K562 (cell line): ENCODE data around the gene HAPLN1. TPM values are rescaled to one million over a fixed set of nuclear protein-coding genes. Genes with fewer than 3 reads are reported as not detected.

ENCODE experiments used
- ATAC-seq: fragments of 200-7000 bp; cut with Tn5 transposase; 3 replicates; pipeline ENCODE4 v1.9.1; 2020; ENCODE audit warnings: moderate library complexity
- BruUV-seq: library from RNA; stranded (reverse); fragments of 400-500 nt; replicated peaks from 2 replicates; lab custom pipeline; 2021; lab: Mats Ljungman, UMichigan
- CTCF ChIA-PET: fragments of 300-600 bp; formaldehyde crosslinking; extraction: SDS; loops from one replicate; lab custom pipeline; 2021; ENCODE audit warnings: low intra/inter-chr PET ratio; lab: Yijun Ruan, JAX
- POLR2A ChIA-PET: fragments of 300-600, 350-650 bp; sonication (Branson Sonifier 250); formaldehyde crosslinking; extraction: SDS; loops from one replicate; lab custom pipeline; 2021; ENCODE audit warnings: antibody characterized with exemption, inconsistent platforms; lab: Yijun Ruan, JAX
- DNase-seq, 4 experiments: peaks; one replicate each; pipeline versions ENCODE4 v3.0.0 to v3.0.0-alpha.2; 2011 to 2018; ENCODE audit warnings: low spot score in 3 of 4, mixed read lengths in 3 of 4; ENCODE audit errors: extremely low read depth in 1 of 4
- FAIRE-seq: peaks from 2 replicates; lab custom pipeline; 2011; peaks lifted over from hg19 to GRCh38; lab: Jason Lieb, UNC
- H2AFZ ChIP-seq: 2 replicates; pipeline ENCODE4 v1.6.0; 2011; ENCODE audit warnings: low read depth, low read length, control low read depth, inconsistent platforms
- H3K27ac ChIP-seq: fragments of 200-600 bp; 3 replicates; pipeline ENCODE4 v1.8.0; 2011; ENCODE audit warnings: low read depth, mild to moderate bottlenecking, control low read depth, inconsistent platforms, low read length, moderate library complexity, mixed read lengths; ENCODE audit errors: extremely low read depth
- H3K27me3 ChIP-seq, 2 experiments: fragments of 300-600 bp in 1 of 2; 2 replicates in 1 of 2; 3 replicates in 1 of 2; pipeline versions ENCODE4 v1.6.0 to v1.8.0; 2011; ENCODE audit warnings: inconsistent platforms in 2 of 2, low read length in 2 of 2, mild to moderate bottlenecking in 1 of 2, mixed read lengths in 1 of 2, moderate library complexity in 1 of 2; ENCODE audit not compliant: control insufficient read depth in 2 of 2, insufficient read depth in 2 of 2
- H3K36me3 ChIP-seq: fragments of 300-600 bp; 3 replicates; pipeline ENCODE4 v1.8.0; 2011; ENCODE audit warnings: mild to moderate bottlenecking, low read length, inconsistent platforms; ENCODE audit not compliant: control insufficient read depth, insufficient read depth
- H3K4me1 ChIP-seq, 2 experiments: fragments of 200-600 bp in 1 of 2; replicated peaks in 1 of 2; 2 replicates in 1 of 2; 3 replicates in 1 of 2; pipeline versions ENCODE4 v1.5.1 to v1.8.0; 2011; ENCODE audit warnings: inconsistent platforms in 2 of 2, low read length in 2 of 2, mild to moderate bottlenecking in 1 of 2, mixed read lengths in 1 of 2, moderate library complexity in 1 of 2; ENCODE audit not compliant: control insufficient read depth in 2 of 2, insufficient read depth in 2 of 2
- H3K4me2 ChIP-seq: 2 replicates; pipeline ENCODE4 v1.6.1; 2011; ENCODE audit warnings: low read length, control low read depth, inconsistent platforms, mixed read lengths; ENCODE audit not compliant: insufficient read depth
- H3K4me3 ChIP-seq: fragments of 200-600 bp; sonication (generic), shearing (Covaris generic); 2 replicates; pipeline ENCODE4 v1.5.1; 2016; ENCODE audit warnings: control low read depth, inconsistent platforms
- H3K79me2 ChIP-seq: fragments of 200-600 bp; 3 replicates; pipeline ENCODE4 v1.8.0; 2011; ENCODE audit warnings: low read length, inconsistent platforms; ENCODE audit not compliant: control insufficient read depth, insufficient read depth
- H3K9ac ChIP-seq, 2 experiments: 2 replicates each; pipeline versions ENCODE4 v1.6.0 to v1.6.1; 2011; ENCODE audit warnings: low read depth in 2 of 2, low read length in 2 of 2, control low read depth in 1 of 2, inconsistent platforms in 1 of 2, mild to moderate bottlenecking in 1 of 2, mixed read lengths in 1 of 2; ENCODE audit not compliant: insufficient read depth in 1 of 2
- H3K9me1 ChIP-seq: one replicate; pipeline ENCODE4 v1.6.0; 2011; ENCODE audit warnings: inconsistent platforms, mild to moderate bottlenecking, low read length, moderate library complexity; ENCODE audit not compliant: control insufficient read depth, insufficient read depth
- H3K9me3 ChIP-seq: replicated peaks from 2 replicates; pipeline ENCODE4 v1.5.1; 2011; ENCODE audit warnings: low read depth, low read length, inconsistent platforms; ENCODE audit not compliant: control insufficient read depth, insufficient read depth
- H4K20me1 ChIP-seq: replicated peaks from 2 replicates; pipeline ENCODE4 v1.6.1; 2011; ENCODE audit warnings: low read length, inconsistent platforms, mixed read lengths; ENCODE audit not compliant: control insufficient read depth, insufficient read depth
- CHD7 ChIP-seq: fragments of 200-600 bp; sonication (generic); IDR thresholded peaks from one replicate; pipeline ENCODE4 v1.6.1; 2012; ENCODE audit warnings: mild to moderate bottlenecking, low read depth, low read length, inconsistent platforms
- MAZ ChIP-seq, 2 experiments: fragments of 450-650 bp in 1 of 2; sonication (generic) in 1 of 2; formaldehyde crosslinking; IDR thresholded peaks in 1 of 2; conservative IDR thresholded peaks in 1 of 2; 2 replicates each; pipeline versions ENCODE4 v1.4.0 to v1.5.0; 2020; ENCODE audit warnings: mild to moderate bottlenecking in 1 of 2, missing genetic modification reagents in 1 of 2
- SAFB2 ChIP-seq: fragments of 200-400 bp; formaldehyde crosslinking; IDR thresholded peaks from 2 replicates; pipeline ENCODE4 v1.6.1; 2018; ENCODE audit warnings: borderline replicate concordance, low read length, low read depth, moderate library complexity; ENCODE audit not compliant: severe bottlenecking
- THAP7 ChIP-seq: fragments of 250-450 bp; sonication (Bioruptor Pico); IDR thresholded peaks from 2 replicates; pipeline ENCODE4 v1.5.0; 2021
- ZBTB9 ChIP-seq: fragments of 450-650 bp; formaldehyde crosslinking; IDR thresholded peaks from 2 replicates; pipeline ENCODE4 v1.4.0; 2020; ENCODE audit warnings: mild to moderate bottlenecking, moderate library complexity
- ZNF224 ChIP-seq: sonication (generic); formaldehyde crosslinking; IDR thresholded peaks from 2 replicates; pipeline ENCODE4 v1.8.0; 2022; ENCODE audit warnings: mild to moderate bottlenecking, missing genetic modification reagents
- WGBS: fragments of 100-300 bp; shearing (Covaris generic); methylation state at CpG from one replicate; pipeline ENCODE4 v1.1.6; 2016; ENCODE audit warnings: low coverage, mixed read lengths; ENCODE audit not compliant: insufficient coverage; ENCODE audit errors: missing lambda C conversion rate; 5-methylcytosine and 5-hydroxymethylcytosine counted together
- in situ Hi-C: fragments of 300-500 bp; cut with MboI; formaldehyde crosslinking; loops from 4 replicates; pipeline ENCODE4 v1.15.0; 2018; ENCODE audit warnings: inconsistent platforms, mixed read lengths
- intact Hi-C: fragments of 100-400 bp; cut with micrococcal nuclease; formaldehyde crosslinking; loops from 2 replicates; pipeline ENCODE4 v1.14.2; 2022
- polyA plus RNA-seq, 8 experiments: library from polyadenylated mRNA; depleted of rRNA in 4 of 8; stranded (reverse) in 5 of 8; unstranded in 3 of 8; fragments of >200 nt; fragmentation: Nextera tagmentation in 2 of 8; fragmentation: Illumina TruSeq in 1 of 8; extraction: Ambion mirVana in 2 of 8; extraction: Trizol in 1 of 8; gene quantifications; 2 replicates each; pipeline versions ENCODE4 v1.2.1 to v1.2.3, GENCODE V29; 2011 to 2014; ENCODE audit warnings: inconsistent platforms in 1 of 8, missing spikeins in 1 of 8
- total RNA-seq, 7 experiments: library from RNA; depleted of rRNA in 6 of 7; stranded (reverse); fragments of >200 nt in 6 of 7; fragmentation: Illumina TruSeq in 2 of 7; extraction: Trizol in 2 of 7; gene quantifications; 2 replicates each; pipeline versions ENCODE4 v1.2.1 to v1.2.3, GENCODE V29; 2011 to 2021; ENCODE audit warnings: low replicate concordance in 1 of 7
- TF ChIP-seq, protein P1 (sequence below): fragments of 250-450 bp; sonication (Bioruptor Pico); IDR thresholded peaks from 2 replicates; pipeline ENCODE4 v1.5.0; 2021

Gene HAPLN1
- total and polyA plus RNA-seq, 9 of the 15 experiments (the other 6 are each of a cell fraction or from before 2014, with no cell fraction given), result not detected

DNA sequence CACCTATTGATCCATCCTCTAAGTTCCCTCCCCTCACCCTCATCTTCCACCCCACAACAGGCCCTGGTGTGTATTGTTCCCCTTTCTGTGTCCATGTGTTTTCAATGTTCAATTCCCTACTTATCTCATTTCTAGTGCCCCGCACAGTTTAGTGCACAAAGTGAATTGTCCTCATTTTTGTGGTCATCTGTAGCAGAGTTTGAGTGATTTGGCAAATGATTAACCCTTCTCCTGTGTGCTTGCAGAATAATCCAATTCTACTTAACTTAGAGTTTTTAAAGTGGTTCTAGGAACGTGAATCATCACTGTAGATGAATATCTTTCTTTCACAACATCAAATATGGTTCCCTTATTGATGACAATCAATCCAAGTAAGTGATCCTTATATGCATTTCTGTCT, 6.3 kb upstream of the HAPLN1 start:
- Histone ChIP-seq H3K4me2 (no peak overlapping the region), H3K27me3 (peaks cover 0 to 6% of the 10 kb centered on the region in 2 experiments; a peak in 2 of 5 replicates), H3K27ac (no peak overlapping the region), H3K36me3 (no peaks in the 10 kb centered on the region), H4K20me1 (no peaks in the 10 kb centered on the region), H3K9ac (no peak overlapping the region), H3K9me1 (no peaks in the 10 kb centered on the region), H3K9me3 (no peaks in the 10 kb centered on the region), H3K4me1 (peaks cover 0 to 6% of the 10 kb centered on the region in 2 experiments; a peak in 1 of 5 replicates), H3K79me2 (no peaks in the 10 kb centered on the region), H2AFZ (no peak overlapping the region), H3K4me3 (no peak overlapping the region)
- no TSS peak for BruUV-seq
- in situ Hi-C loops (no loop called here), intact Hi-C loops (no loop called here)
- DNase-seq (no peak), ATAC-seq (no peak), FAIRE-seq (no peak)
- ChIA-PET CTCF (no interaction called here), POLR2A (no interaction called here)
- 4% methylated on average over 2 of the region's 2 CpGs for WGBS
- TF ChIP-seq, protein P1, sequence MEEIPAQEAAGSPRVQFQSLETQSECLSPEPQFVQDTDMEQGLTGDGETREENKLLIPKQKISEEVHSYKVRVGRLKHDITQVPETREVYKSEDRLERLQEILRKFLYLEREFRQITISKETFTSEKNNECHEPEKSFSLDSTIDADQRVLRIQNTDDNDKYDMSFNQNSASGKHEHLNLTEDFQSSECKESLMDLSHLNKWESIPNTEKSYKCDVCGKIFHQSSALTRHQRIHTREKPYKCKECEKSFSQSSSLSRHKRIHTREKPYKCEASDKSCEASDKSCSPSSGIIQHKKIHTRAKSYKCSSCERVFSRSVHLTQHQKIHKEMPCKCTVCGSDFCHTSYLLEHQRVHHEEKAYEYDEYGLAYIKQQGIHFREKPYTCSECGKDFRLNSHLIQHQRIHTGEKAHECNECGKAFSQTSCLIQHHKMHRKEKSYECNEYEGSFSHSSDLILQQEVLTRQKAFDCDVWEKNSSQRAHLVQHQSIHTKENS (CRISPR knock-in tag), result no peak
- TF ChIP-seq CHD7 (no peak), ZNF224 (no peak), SAFB2 (no peak), THAP7 (CRISPR knock-in tag) (no peak), MAZ (CRISPR knock-in tag; conservative IDR thresholded peaks at IDR 0.05 in 1 of 2, IDR thresholded peaks at IDR 0.05 in 1 of 2) (no peak), ZBTB9 (no peak)
